HTERT RPE-1 (cell line): ENCODE results near the gene DNAJB4.

Experiments
- in situ Hi-C: fragments of 300-500 bp; cut with MboI; formaldehyde crosslinking; loops from 4 replicates; pipeline ENCODE4 v1.14.3; 2020; ENCODE audit warnings: low sequenced_read_pairs

Gene DNAJB4

GRCh38 chr1:78036450-78036849, 31.7 kb downstream of the DNAJB4 start:
- in situ Hi-C loops = no loop called here

GRCh38 chr1:78038071-78038470, 33.3 kb downstream of the DNAJB4 start:
- in situ Hi-C loops = no loop called here

- in situ Hi-C loops = no loop called here
Measured at GRCh38 chr1:78038491-78038939, 33.8 kb downstream of the DNAJB4 start.

- in situ Hi-C loops = no loop called here
Measured at GRCh38 chr1:78040484-78041089, 35.8 kb downstream of the DNAJB4 start.

- in situ Hi-C loops = no loop called here
Measured at GRCh38 chr1:78043436-78043835, 38.7 kb downstream of the DNAJB4 start.

- in situ Hi-C loops = no loop called here
Measured at GRCh38 chr1:78044796-78045562, 40.2 kb downstream of the DNAJB4 start.

GRCh38 chr1:78045563-78045925, 40.8 kb downstream of the DNAJB4 start:
- in situ Hi-C loops = no loop called here

- in situ Hi-C loops = no loop called here
Measured at GRCh38 chr1:78045926-78046778, 41.4 kb downstream of the DNAJB4 start, which contains the start of gene GIPC2. Gene GIPC2, plus strand, starts transcription at chr1:78045966. Its CDS starts 129 bp downstream, at chr1:78046095.

GRCh38 chr1:78047106-78047505, 42.4 kb downstream of the DNAJB4 start:
- in situ Hi-C loops = no loop called here

GRCh38 chr1:78047631-78048030, 42.9 kb downstream of the DNAJB4 start:
- in situ Hi-C loops = no loop called here

- in situ Hi-C loops = no loop called here
Measured at GRCh38 chr1:78048446-78048845, 43.7 kb downstream of the DNAJB4 start.

GRCh38 chr1:78049396-78049795, 44.7 kb downstream of the DNAJB4 start:
- in situ Hi-C loops = no loop called here

- in situ Hi-C loops = no loop called here
Measured at GRCh38 chr1:78051005-78051404, 46.3 kb downstream of the DNAJB4 start.

- in situ Hi-C loops = no loop called here
Measured at GRCh38 chr1:78052685-78053405, 48.1 kb downstream of the DNAJB4 start.

GRCh38 chr1:78053498-78053897, 48.8 kb downstream of the DNAJB4 start:
- in situ Hi-C loops = no loop called here

GRCh38 chr1:78054559-78054958, 49.8 kb downstream of the DNAJB4 start:
- in situ Hi-C loops = no loop called here

GRCh38 chr1:78054972-78055371, 50.2 kb downstream of the DNAJB4 start:
- in situ Hi-C loops = no loop called here

- in situ Hi-C loops = no loop called here
Measured at GRCh38 chr1:78055565-78056132, 50.9 kb downstream of the DNAJB4 start.

GRCh38 chr1:78058670-78059069, 53.9 kb downstream of the DNAJB4 start:
- in situ Hi-C loops = no loop called here

- in situ Hi-C loops = no loop called here
Measured at GRCh38 chr1:78060857-78061563, 56.3 kb downstream of the DNAJB4 start.
